ENCODE measurements around the gene NEK10. TPM values are rescaled to one million over a fixed set of nuclear protein-coding genes. Genes with fewer than 3 reads are reported as not detected.
A peak's percentile ranks its signal among the peaks of the same experiment; 100 is the strongest.
"Not testable (repeated sequence)": the region's sequence is repeated elsewhere in the genome, so short reads cannot be mapped to it uniquely, and the experiment has no call there.

Gene NEK10
- total RNA-seq, 1 experiment from 2014 or later = 0.47 TPM

GRCh38 chr3:27319847-27320526 lies 49.2 kb downstream of the NEK10 start:
- DNase-seq (ENCODE audit: low read depth) = no peak

DNA sequence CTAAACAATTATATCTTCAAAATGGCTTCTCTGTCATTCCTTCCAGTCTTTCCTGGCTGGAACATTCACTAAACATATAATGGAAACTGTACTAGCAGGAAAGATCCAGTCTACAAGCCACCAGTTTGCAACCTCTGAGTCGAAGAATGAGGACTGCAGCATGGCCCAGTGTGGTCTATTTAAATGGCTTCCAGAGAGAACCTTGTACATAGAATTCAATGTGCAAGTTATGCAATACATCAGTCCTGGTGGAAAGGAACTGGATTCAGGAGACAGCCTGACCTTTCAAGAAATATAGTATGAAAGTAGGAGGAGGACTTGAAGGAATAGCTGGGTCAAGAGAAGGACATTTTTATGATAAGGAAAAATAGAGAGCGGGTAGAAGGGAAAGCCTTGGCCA lies 49.9 kb downstream of the NEK10 start:
- no peak for DNase-seq (ENCODE audit: low read depth)

DNA sequence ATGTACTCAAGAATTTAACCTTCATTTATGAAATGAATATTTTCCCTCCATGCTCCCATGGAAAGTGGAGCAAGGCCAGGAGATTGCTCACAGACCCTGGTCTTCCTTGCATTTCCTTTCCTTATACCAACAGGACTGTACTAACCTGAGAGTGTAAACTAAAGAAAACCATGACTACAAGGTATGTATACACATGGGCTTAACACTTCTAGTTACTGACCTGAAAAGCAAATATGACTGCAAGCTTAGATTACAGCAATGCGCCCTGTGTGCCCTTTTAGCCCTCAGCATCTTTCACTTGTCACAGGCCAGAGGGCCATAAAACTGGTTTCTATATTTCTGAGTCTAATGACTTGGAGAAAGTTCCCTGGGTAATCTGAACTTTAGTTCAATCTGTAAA lies 52.1 kb downstream of the NEK10 start:
- no peak for DNase-seq (ENCODE audit: low read depth)

GRCh38 chr3:27315003-27315402 lies 54.2 kb downstream of the NEK10 start:
- DNase-seq (ENCODE audit: low read depth) = no peak

GRCh38 chr3:27312044-27312668 lies 57.0 kb downstream of the NEK10 start:
- peak; percentile 79 for DNase-seq (ENCODE audit: low read depth)

GRCh38 chr3:27311400-27311799 lies 57.8 kb downstream of the NEK10 start:
- peak; percentile 98 for DNase-seq (ENCODE audit: low read depth)

- peak; percentile 24 for DNase-seq (ENCODE audit: low read depth)
Observed at GRCh38 chr3:27310688-27311087, 58.5 kb downstream of the NEK10 start.

DNA sequence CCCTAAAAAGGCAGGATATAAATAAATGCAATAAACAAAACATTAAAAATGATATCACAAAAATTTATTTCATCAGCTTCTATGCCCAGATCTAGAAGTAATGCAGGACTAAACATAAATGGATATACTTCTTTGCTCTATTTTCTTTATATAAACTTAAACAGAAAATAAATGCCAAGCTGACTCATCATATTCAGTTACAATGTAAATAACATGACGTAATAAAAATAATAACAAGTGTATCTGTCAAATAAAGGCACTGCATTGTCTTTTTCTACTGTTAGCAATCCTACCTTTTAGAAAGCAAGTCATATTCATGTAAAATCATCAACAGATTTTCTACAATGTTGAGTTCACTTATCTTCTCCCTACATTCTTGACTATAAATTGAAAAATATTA lies 61.6 kb downstream of the NEK10 start:
- no peak for DNase-seq (ENCODE audit: low read depth)

GRCh38 chr3:27302891-27303290 lies 66.3 kb downstream of the NEK10 start:
- no peak for DNase-seq (ENCODE audit: low read depth)

- DNase-seq (ENCODE audit: low read depth) = not testable (repeated sequence)
Observed at GRCh38 chr3:27298981-27299380, 70.2 kb downstream of the NEK10 start.

DNA sequence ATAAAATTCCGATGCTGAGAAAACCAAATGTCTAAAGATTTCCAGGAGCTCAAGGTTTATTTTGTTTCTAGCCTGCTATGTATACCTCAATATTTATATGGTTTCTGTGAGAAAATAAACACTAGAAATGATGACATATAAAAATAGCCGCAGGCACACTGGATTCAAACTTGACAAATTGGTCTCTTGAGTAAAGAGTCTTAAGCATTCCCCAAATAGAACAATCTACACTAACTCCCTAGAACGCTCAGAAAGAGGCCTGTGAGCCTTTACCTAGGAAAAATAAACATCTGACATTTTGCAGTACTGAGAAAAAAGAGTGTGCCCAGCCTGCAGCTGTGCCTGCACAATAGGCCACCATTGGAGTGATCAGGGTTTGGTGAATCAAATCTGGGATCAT lies 75.2 kb downstream of the NEK10 start:
- DNase-seq (ENCODE audit: low read depth) = no peak

- no peak for DNase-seq (ENCODE audit: low read depth)
Observed at GRCh38 chr3:27290760-27291159, 78.4 kb downstream of the NEK10 start.

DNA sequence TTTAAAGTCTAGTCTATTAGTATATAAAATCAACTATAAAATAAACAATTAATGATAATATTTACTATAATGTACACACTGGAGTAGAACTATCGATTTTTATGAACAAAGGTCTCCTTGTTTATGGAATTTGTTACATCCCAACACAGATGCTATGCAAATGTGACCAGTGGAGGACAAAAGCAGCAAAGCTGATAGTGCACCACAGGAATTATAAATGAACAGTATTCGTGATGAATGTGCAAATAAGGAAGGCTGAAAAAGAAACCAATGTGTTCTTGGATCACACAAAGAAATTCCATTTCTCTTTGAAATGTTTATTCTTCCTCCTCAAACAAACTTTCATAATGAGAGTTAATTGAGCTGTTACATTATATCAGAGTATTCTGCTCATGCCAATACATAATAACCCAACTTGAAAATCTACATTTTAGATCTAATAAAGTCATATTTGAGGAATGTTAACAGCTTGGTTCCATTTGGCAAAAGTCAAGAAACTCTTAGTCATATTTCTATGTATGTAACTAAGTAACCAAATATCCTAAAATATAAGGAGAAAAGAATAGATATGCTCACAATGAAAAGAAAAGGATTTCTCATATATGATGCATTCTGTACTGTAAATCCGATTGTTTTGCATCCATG lies 79.3 kb downstream of the NEK10 start:
- no peak for DNase-seq (ENCODE audit: low read depth)

DNA sequence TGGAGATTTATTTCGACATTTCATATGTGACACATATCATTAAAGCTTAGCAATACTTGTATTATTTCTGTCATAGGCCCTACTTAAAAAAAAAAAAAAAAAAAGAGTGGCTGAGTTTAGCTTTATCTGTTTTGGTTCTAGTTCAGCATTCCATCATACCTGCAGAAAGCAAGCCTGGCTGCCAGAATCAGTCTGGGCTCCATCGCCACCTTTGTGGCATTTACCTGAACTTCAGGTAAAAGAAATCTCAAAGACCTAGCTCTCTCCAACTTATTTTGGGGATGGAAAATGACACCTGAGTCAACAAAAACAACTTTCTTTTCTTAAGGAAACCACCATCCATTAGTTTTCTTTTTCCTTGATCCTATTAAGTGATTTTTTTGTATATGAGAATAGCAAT lies 82.1 kb downstream of the NEK10 start:
- no peak for DNase-seq (ENCODE audit: low read depth)

- DNase-seq (ENCODE audit: low read depth) = not testable (repeated sequence)
Observed at GRCh38 chr3:27286467-27286866, 82.7 kb downstream of the NEK10 start.

DNA sequence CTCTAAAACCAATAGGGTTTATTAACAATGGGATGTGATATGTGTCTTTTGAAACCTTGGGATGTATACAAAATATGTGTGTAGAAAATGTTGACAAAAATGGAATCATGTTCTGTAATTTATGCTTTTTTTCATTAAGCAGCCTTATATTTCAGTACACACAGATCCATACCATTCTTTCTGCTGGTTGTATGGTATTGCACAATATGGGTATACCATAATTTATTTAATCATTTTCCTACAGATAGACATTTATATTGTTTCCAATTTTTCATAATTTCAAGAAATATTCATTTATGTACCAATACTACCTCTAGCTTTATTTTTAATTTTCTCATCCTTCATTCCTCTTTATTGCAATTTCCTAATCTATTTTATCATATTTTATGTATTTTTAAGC lies 83.5 kb downstream of the NEK10 start:
- no peak for DNase-seq (ENCODE audit: low read depth)

DNA sequence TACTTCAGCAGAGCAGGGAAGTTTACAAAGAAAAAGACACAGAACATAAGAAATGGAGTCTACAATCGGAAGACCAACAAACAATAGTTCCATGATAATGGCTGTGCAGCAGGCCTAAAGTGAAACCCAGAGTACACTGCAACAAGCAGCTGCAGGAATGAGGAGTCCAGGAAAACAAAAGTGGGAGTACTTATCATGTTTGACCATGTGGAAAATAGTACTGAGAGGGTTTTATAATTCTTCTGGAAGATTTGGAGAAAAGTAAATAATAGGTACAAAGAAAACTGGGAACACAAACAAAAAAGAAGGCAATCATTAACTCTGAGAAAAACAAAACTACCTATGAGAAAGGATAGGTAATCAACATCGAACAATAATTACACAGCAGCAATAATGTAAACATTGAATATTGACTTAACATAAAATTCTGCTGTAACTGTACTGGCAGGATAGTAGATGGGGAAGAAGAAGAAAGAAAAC lies 87.5 kb downstream of the NEK10 start:
- no peak for DNase-seq (ENCODE audit: low read depth)

- DNase-seq (ENCODE audit: low read depth) = no peak
Observed at GRCh38 chr3:27279123-27279522, 90.1 kb downstream of the NEK10 start.

DNA sequence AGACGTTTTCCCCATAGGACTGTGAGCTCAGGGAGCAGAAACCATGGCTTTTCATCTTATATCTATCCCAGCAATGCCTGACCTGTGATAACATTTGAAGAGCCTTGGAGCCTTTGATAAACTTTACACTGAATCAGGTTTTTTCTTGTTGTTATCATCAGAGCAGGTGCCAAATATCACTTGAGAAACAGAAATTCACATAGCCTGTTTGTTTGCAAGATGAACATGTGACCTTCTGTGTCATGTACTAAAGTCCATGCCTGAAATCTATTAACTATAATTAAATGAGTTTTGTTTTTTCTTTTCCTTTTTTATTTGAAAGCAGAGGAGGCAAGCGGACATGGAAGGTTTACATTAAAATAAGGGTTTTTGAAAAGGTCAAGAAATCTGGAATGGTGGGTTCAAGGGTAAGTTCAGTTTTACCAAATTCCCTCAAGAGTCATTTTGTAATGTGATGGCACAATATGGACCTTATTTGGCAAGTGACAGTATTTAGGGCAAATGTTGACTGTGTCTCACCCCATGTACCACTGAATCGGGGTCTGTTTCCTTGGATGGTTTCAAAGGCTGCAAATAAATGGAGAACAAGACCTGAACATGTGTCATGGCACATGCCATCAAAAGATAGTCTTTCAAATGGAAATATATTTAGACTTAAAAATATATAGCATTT lies 90.7 kb downstream of the NEK10 start:
- no peak for DNase-seq (ENCODE audit: low read depth)

GRCh38 chr3:27275441-27275990 lies 93.7 kb downstream of the NEK10 start:
- no peak for DNase-seq (ENCODE audit: low read depth)

- no peak for DNase-seq (ENCODE audit: low read depth)
Observed at GRCh38 chr3:27271890-27272289, 97.3 kb downstream of the NEK10 start.

DNA sequence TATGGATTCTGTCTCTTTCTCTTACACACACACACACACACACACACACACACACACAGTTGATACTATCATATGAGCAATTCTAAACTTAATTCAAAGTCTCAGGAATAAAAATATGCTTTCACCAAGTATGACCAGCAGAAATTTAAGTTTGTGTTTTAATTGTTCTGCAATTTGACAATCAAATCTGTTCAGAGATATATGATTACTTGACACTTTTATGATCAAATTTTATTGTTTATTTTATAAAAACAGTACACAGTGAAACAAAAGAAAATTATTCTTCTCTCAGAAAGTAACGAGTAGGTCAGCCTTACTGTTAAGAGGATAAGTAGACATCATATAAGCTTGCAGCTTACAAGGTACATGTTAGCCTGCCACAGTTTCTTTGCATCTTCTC lies 114.3 kb downstream of the NEK10 start:
- DNase-seq (ENCODE audit: low read depth) = no peak

All from HT1080 (cell line).